Ishikawa (cell line): ENCODE results near the gene KIF26B.

Experiments used
- CEBPB ChIP-seq: IDR thresholded peaks from 2 replicates; pipeline ENCODE4 v1.6.1; 2012
- CREB1 ChIP-seq: IDR thresholded peaks from 2 replicates; pipeline ENCODE4 v1.6.1; 2012; ENCODE audit warnings: low read depth
- EGR1 ChIP-seq: IDR thresholded peaks from 2 replicates; pipeline ENCODE4 v1.6.1; 2012
- EP300 ChIP-seq: IDR thresholded peaks from 2 replicates; pipeline ENCODE4 v1.6.1; 2012; ENCODE audit warnings: borderline replicate concordance
- FOXM1 ChIP-seq: IDR thresholded peaks from 2 replicates; pipeline ENCODE4 v1.6.1; 2012; ENCODE audit warnings: low read depth, borderline replicate concordance
- NFIC ChIP-seq: IDR thresholded peaks from 2 replicates; pipeline ENCODE4 v1.6.1; 2012
- RAD21 ChIP-seq: IDR thresholded peaks from 2 replicates; pipeline ENCODE4 v1.6.1; 2012; ENCODE audit warnings: low read depth
- REST ChIP-seq: IDR thresholded peaks from 2 replicates; pipeline ENCODE4 v1.6.1; 2012; ENCODE audit warnings: low read depth, mild to moderate bottlenecking
- TAF1 ChIP-seq: IDR thresholded peaks from 2 replicates; pipeline ENCODE4 v1.6.1; 2012; ENCODE audit warnings: low read depth, mild to moderate bottlenecking
- TCF12 ChIP-seq: IDR thresholded peaks from 2 replicates; pipeline ENCODE4 v1.6.1; 2012; ENCODE audit warnings: low read depth
- TEAD4 ChIP-seq: IDR thresholded peaks from 2 replicates; pipeline ENCODE4 v1.6.1; 2012
- USF1 ChIP-seq: IDR thresholded peaks from 2 replicates; pipeline ENCODE4 v1.6.1; 2012
- YY1 ChIP-seq: IDR thresholded peaks from 2 replicates; pipeline ENCODE4 v1.6.1; 2012; ENCODE audit warnings: low read depth
- ZBTB7A ChIP-seq: IDR thresholded peaks from 2 replicates; pipeline ENCODE4 v1.6.1; 2012; ENCODE audit warnings: low read depth
- TF ChIP-seq, protein P1 (sequence below): IDR thresholded peaks from 2 replicates; pipeline ENCODE4 v1.6.1; 2012

The KIF26B gene

GRCh38 chr1:245579881-245580280, 425.1 kb downstream of the KIF26B start:
- TF ChIP-seq EGR1 (no peak), TAF1 (no peak), TCF12 (no peak), USF1 (no peak), CREB1 (no peak), YY1 (no peak), CEBPB (no peak), REST (no peak), TEAD4 (no peak), EP300 (no peak), FOXM1 (no peak), NFIC (no peak), ZBTB7A (no peak), RAD21 (no peak)
- TF ChIP-seq, protein P1, sequence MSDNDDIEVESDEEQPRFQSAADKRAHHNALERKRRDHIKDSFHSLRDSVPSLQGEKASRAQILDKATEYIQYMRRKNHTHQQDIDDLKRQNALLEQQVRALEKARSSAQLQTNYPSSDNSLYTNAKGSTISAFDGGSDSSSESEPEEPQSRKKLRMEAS = no peak

DNA sequence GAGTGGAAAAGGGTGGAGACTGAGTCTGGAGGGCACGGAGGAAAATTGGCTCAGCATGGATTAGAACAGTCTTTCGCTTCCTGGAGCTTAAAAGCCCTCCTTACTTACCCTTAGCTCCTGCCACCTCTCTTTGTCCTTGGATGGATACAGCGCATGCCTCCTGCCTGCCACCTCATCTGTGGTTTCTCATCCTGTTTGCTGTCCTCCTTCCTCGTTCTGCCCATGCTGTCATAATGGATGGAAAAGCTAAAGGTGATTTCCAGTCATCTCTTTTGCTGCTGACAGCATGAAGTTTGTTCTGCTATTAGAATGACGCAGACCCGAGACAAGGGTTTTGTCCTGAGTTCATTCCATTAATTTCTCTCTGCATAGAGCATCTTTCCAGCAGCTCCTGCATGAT, 425.9 kb downstream of the KIF26B start:
- TF ChIP-seq RAD21 = no peak
- no peak for TF ChIP-seq NFIC
- no peak for TF ChIP-seq CEBPB

DNA sequence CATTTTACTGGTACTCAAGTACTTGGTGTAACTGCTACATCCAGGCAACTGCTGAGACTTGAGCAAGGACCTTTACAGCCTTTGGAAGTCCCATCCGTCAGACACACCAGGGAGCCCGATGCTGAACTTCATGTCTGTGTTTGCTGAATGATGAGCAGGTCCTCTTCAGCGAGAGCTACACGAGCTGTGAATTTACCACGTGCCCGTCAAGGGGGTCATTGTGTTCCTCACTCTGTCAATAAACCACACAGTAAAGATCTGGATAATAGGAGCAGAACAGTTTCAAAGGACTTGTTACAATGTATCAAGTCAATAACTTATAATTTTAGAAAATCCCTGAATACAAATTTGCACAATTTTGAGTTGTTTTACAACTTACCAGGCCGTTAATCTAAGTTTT, 427.2 kb downstream of the KIF26B start:
- TF ChIP-seq RAD21 = no peak
- no peak for TF ChIP-seq TAF1
- TF ChIP-seq TEAD4 = no peak
- no peak for TF ChIP-seq YY1
- TF ChIP-seq, protein P1 = no peak
- no peak for TF ChIP-seq REST

GRCh38 chr1:245583081-245583480, 428.3 kb downstream of the KIF26B start:
- TF ChIP-seq TAF1 (no peak), CEBPB (no peak)

GRCh38 chr1:245583575-245584330, 429.0 kb downstream of the KIF26B start:
- TF ChIP-seq TEAD4 (no peak), EGR1 (no peak), EP300 (no peak), NFIC (0 out of 2 replicates have a peak, but pooled peaks have one; percentile 7), TAF1 (no peak), ZBTB7A (no peak), CEBPB (no peak)

DNA sequence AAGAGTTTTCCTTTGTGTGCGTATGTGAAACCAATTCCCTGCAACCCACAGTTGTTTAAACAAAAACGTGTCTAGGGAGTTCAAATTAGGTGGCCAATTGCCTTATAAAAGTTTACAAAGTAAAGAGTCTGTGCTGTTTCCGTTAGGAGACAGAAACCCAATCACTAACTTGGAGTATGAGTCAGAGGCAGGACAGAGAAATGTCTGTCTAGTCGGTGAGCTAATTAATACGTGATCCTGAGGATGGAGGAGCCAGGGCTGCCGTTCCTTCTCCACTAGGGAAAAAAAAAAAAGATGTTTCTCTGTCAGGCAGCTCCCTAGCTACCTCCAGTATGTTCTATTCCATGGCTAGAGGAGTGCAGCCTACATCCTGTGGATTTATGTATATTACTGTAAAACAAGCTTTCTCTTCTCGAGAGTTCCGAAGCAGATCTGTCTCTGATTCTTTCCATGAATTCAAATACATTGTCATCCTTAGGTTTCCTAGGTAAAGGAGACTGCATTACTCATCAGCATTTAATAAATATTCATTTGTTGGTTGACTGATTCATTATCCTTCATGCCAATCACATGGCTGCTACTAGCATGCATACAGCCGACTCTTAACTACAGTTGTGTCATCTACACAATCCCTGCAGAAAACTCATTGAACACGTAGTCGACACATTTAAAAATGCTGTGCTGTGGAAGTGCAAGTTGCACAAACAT, 430.6 kb downstream of the KIF26B start:
- TF ChIP-seq REST (no peak), TAF1 (no peak), TCF12 (no peak), EP300 (no peak), USF1 (no peak), TEAD4 (no peak), CEBPB (no peak), RAD21 (no peak), EGR1 (no peak), NFIC (no peak), FOXM1 (no peak), YY1 (no peak), ZBTB7A (no peak), CREB1 (no peak)
- TF ChIP-seq, protein P1 = no peak
